Prostate gland (tissue), 2 donors: Measurements from ENCODE around the gene LLPH. TPM values are rescaled to one million over a fixed set of nuclear protein-coding genes. Genes with fewer than 3 reads are reported as not detected.
A peak's percentile ranks its signal among the peaks of the same experiment; 100 is the strongest.

Experiments used
- DNase-seq: peaks from one replicate; pipeline ENCODE4 v3.0.0-alpha.2; 2019; ENCODE audit warnings: low spot score
- H3K27ac ChIP-seq, 2 donors: fragments of 200-600 bp; sonication (generic); 2 replicates each; pipeline ENCODE4 v1.5.1; 2017 to 2019
- H3K27me3 ChIP-seq: fragments of 200-600 bp; sonication (generic); replicated peaks from 2 replicates; pipeline ENCODE4 v1.5.1; 2019; ENCODE audit not compliant: insufficient read depth
- H3K36me3 ChIP-seq, 2 donors: fragments of 200-600 bp; sonication (generic); 1 replicate in 1 of 2; 2 replicates in 1 of 2; pipeline versions ENCODE4 v1.5.1 to v1.8.1; 2017 to 2019
- H3K4me1 ChIP-seq: fragments of 200-600 bp; sonication (generic); replicated peaks from 2 replicates; pipeline ENCODE4 v1.5.1; 2019
- H3K4me3 ChIP-seq, 2 donors: fragments of 200-600 bp; sonication (generic); 2 replicates each; pipeline ENCODE4 v1.5.1; 2017 to 2019
- H3K9me3 ChIP-seq: fragments of 200-600 bp; sonication (generic); 2 replicates; pipeline ENCODE4 v1.5.1; 2017
- POLR2A ChIP-seq: fragments of 450-650 bp; IDR thresholded peaks from one replicate; pipeline ENCODE4 v1.6.1; 2016; ENCODE audit warnings: antibody characterized with exemption, mild to moderate bottlenecking
- POLR2AphosphoS5 ChIP-seq: sonication (generic); formaldehyde crosslinking; IDR thresholded peaks from one replicate; pipeline ENCODE4 v1.6.1; 2017; ENCODE audit warnings: antibody characterized with exemption
- WGBS: methylation state at CpG from one replicate; pipeline ENCODE4 v1.1.5; 2018; 5-methylcytosine and 5-hydroxymethylcytosine counted together
- intact Hi-C: fragments of 100-400 bp; cut with DNase I; formaldehyde crosslinking; loops from one replicate; pipeline ENCODE4 v1.14.2; 2022
- total RNA-seq, 2 donors: library from RNA; depleted of rRNA; stranded (reverse); fragments of >200 nt; gene quantifications; one replicate each; pipeline ENCODE4 v1.1.0, GENCODE V29; 2016
- TF ChIP-seq, protein P1 (sequence below), 4 experiments: fragments of 200-600 bp in 2 of 4; fragments of 450-650 bp in 2 of 4; sonication (generic) in 2 of 4; IDR thresholded peaks; 1 replicate in 3 of 4; 2 replicates in 1 of 4; pipeline ENCODE4 v1.5.1; 2016 to 2019; ENCODE audit warnings: antibody characterized with exemption in 4 of 4, mild to moderate bottlenecking in 2 of 4, moderate library complexity in 2 of 4

The LLPH gene
- total RNA-seq, 2 donors from 2014 or later: 11.0 to 17.6 TPM

DNA sequence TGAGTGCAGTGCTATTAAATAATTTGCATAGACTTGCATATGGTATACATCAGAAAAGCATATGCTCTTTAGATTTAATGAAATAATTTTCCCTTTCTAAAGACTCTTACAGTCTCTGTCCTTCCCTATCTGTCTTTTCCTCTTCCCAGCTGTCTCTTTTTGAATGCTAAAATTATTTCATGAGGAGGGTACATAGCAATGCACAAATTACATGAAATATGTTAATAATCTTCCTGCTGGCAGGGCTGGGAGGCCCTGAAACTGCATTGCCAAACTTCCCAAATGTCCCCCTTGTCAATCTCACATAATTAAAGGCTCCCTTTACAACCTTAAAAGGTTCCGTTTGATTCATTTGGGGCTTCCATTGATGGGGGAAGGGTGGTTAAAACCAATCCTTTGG lies 22.2 kb downstream of the LLPH start:
- intact Hi-C loops: no loop called here
- 92% methylated on average over 1 of the region's 1 CpG for WGBS

DNA sequence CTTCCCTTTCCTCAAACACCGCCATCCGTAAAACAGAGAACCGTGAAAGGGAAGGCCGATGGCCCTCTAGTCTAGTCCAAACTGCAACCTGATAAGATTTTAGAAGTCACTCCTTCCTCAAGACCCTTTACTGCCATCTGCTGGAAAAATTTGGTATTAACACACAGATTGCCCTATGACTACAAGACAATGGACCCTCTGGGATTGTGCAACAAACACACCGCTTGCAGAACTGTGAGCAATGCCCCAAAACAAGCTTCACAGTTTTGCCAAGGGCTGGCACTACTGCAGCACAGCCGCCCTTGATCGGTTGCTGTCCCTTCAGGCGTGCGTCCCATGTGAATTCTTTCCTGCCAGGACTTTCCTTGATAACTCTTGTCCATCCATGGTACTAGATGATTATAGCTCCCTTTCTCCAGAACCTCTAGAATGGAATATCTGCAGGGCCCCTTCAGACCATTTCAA lies 23.1 kb downstream of the LLPH start:
- Histone ChIP-seq H3K27me3 (no peaks in the 10 kb centered on the region), H3K4me3 (no peak overlapping the region), H3K4me1 (no peaks in the 10 kb centered on the region), H3K36me3 (no peaks in the 10 kb centered on the region), H3K9me3 (no peaks in the 10 kb centered on the region), H3K27ac (no peak overlapping the region)
- peak; percentile 60 for DNase-seq
- TF ChIP-seq POLR2AphosphoS5 (no peak), POLR2A (no peak)
- TF ChIP-seq, protein P1, sequence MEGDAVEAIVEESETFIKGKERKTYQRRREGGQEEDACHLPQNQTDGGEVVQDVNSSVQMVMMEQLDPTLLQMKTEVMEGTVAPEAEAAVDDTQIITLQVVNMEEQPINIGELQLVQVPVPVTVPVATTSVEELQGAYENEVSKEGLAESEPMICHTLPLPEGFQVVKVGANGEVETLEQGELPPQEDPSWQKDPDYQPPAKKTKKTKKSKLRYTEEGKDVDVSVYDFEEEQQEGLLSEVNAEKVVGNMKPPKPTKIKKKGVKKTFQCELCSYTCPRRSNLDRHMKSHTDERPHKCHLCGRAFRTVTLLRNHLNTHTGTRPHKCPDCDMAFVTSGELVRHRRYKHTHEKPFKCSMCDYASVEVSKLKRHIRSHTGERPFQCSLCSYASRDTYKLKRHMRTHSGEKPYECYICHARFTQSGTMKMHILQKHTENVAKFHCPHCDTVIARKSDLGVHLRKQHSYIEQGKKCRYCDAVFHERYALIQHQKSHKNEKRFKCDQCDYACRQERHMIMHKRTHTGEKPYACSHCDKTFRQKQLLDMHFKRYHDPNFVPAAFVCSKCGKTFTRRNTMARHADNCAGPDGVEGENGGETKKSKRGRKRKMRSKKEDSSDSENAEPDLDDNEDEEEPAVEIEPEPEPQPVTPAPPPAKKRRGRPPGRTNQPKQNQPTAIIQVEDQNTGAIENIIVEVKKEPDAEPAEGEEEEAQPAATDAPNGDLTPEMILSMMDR (IDR thresholded peaks at IDR 0.05): peak; percentile 52 to 66 (median 57)
- 36% methylated on average over 9 of the region's 9 CpGs for WGBS
- intact Hi-C loops: no loop called here

More for the DNA sequence above, 22.2 kb downstream of the LLPH start:
- H3K9me3 ChIP-seq: no peaks in the 10 kb centered on the region
- no peak overlapping the region for H3K4me3 ChIP-seq
- TF ChIP-seq POLR2A (no peak), POLR2AphosphoS5 (no peak)
- TF ChIP-seq, protein P1 (IDR thresholded peaks at IDR 0.05): no peak
- no peaks in the 10 kb centered on the region for H3K27me3 ChIP-seq
- no peak for DNase-seq
- no peaks in the 10 kb centered on the region for H3K4me1 ChIP-seq
- no peak overlapping the region for H3K27ac ChIP-seq
- no peaks in the 10 kb centered on the region for H3K36me3 ChIP-seq

DNA sequence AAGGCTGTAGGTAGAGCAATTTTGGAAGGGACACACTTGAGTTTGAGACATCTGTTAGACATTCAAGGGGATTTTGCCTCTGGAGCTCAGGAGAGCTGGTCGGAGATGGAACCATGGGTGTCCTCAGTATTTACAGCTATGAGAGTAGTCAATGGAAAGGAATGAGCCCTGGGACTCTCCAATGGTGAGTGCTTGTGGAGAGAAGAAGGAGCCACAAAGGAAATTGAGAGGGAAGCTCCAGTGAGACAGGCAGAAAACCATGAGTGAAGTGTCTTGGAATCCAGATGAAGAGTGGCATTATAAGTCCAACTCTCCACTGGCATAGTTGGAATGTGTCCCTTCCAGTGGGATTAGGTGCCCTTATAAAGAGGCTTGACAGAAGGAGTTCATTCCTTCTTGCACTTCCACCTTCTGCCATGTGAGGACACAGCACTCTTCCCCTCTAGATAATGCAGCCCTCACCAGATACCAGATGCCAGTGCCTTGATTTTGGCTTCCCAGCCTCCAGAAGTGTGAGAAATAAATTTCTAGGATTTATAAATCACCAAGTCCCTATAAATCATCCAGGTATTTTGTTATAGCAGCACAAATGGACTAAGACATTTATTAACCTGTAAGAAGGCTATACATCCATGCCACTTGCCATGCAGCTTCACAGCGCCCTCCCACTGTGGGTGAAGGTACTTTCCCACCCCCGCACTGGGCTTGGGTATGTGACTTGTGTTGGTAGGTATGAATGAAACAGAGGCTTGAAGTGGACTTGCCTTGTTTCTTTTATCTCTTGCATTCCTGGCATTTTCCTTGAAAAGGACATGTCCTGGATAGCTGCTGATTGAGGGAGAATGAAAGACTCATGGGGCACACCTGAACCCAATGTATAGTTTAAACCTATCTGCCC lies 27.3 kb downstream of the LLPH start:
- Histone ChIP-seq H3K4me3 (no peak overlapping the region), H3K27ac (no peak overlapping the region), H3K27me3 (no peaks in the 10 kb centered on the region), H3K36me3 (no peaks in the 10 kb centered on the region), H3K9me3 (no peaks in the 10 kb centered on the region), H3K4me1 (no peaks in the 10 kb centered on the region)
- no peak for DNase-seq
- intact Hi-C loops: no loop called here
- WGBS: 89% methylated on average over 3 of the region's 3 CpGs
- TF ChIP-seq, protein P1 (IDR thresholded peaks at IDR 0.05): no peak
- TF ChIP-seq POLR2A (no peak), POLR2AphosphoS5 (no peak)

DNA sequence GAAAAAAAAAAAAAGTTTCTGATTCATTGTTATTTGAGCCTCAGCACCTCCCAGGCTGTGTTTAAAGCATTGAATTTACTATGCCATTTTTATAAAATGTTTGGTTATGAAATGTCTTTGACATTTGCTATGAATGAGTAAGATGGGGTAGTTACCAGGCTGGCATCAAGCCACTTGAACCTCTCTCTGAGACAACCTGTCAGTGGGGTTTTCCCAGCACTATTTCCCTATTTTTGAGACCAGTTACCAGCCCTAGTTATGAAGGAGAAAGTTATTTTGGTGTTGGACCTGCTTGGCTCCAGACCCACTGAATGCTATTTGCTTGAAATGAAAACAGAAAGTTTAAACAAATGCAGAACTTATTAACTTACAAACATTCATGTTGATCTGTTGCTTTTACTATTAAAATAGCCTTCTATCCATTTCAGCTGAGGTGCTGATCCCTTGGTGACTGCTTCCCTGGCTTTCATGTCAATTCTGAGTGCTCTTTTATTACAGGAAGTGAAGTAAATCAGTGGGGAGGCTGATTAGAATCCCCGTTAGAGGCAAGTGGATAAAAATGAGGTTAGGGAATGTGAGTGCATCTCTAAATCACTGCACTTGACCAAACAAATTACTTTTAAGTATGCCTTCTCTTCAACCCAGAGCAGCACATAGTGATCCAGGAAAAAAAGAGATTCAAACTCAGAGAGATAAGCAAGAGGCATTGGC lies 37.8 kb downstream of the LLPH start:
- 14% methylated on average over 1 of the region's 1 CpG for WGBS
- Histone ChIP-seq H3K4me3 (no peak overlapping the region), H3K27ac (no peak overlapping the region), H3K27me3 (no peaks in the 10 kb centered on the region), H3K9me3 (no peaks in the 10 kb centered on the region), H3K36me3 (no peaks in the 10 kb centered on the region), H3K4me1 (no peaks in the 10 kb centered on the region)
- TF ChIP-seq POLR2A (no peak), POLR2AphosphoS5 (no peak)
- TF ChIP-seq, protein P1 (IDR thresholded peaks at IDR 0.05): no peak
- intact Hi-C loops: no loop called here
- DNase-seq: no peak
